GM12864 (cell line): ENCODE measurements around the gene COL11A2.

ENCODE experiments used
- DNase-seq: peaks from one replicate; pipeline ENCODE4 v3.0.0-alpha.2; 2011; ENCODE audit warnings: low read depth
- H3K4me3 ChIP-seq: 2 replicates; pipeline ENCODE4 v1.5.1; 2011; ENCODE audit warnings: mild to moderate bottlenecking, low read depth, low read length, control low read depth
- CTCF ChIP-seq: IDR thresholded peaks from 2 replicates; pipeline ENCODE4 v1.5.1; 2011; ENCODE audit warnings: low read depth, mild to moderate bottlenecking, moderate library complexity, low read length, control low read depth, inconsistent platforms; ENCODE audit errors: missing control alignments

COL11A2 gene

GRCh38 chr6:33147807-33148666 is 44.2 kb downstream of the COL11A2 start:
- no peak for DNase-seq
- peak; percentile 73 for TF ChIP-seq CTCF
- H3K4me3 ChIP-seq = no peak overlapping the region

GRCh38 chr6:33144373-33144772 is 47.9 kb downstream of the COL11A2 start:
- no peak overlapping the region for H3K4me3 ChIP-seq
- no peak for TF ChIP-seq CTCF
- no peak for DNase-seq

- no peak for DNase-seq
- no peak overlapping the region for H3K4me3 ChIP-seq
- TF ChIP-seq CTCF = peak; percentile 35
Observed at GRCh38 chr6:33143113-33143770, 49.0 kb downstream of the COL11A2 start.

GRCh38 chr6:33142501-33143070 is 49.7 kb downstream of the COL11A2 start:
- no peak for DNase-seq
- H3K4me3 ChIP-seq = no peak overlapping the region
- no peak for TF ChIP-seq CTCF

- no peak overlapping the region for H3K4me3 ChIP-seq
- DNase-seq = no peak
- no peak for TF ChIP-seq CTCF
Observed at GRCh38 chr6:33140556-33140955, 51.7 kb downstream of the COL11A2 start.

- DNase-seq = no peak
- TF ChIP-seq CTCF = no peak
Observed at GRCh38 chr6:33139596-33140206, 52.6 kb downstream of the COL11A2 start.

More at GRCh38 chr6:33139596-33140206, 52.6 kb downstream of the COL11A2 start:
- H3K4me3 ChIP-seq = no peak overlapping the region
